DND-41 (cell line): ENCODE data around the gene SNX32.

ENCODE experiments used
- ATAC-seq: fragments of 200-7000 bp; cut with Tn5 transposase; 3 replicates; pipeline ENCODE4 v1.9.1; 2021; ENCODE audit warnings: low read depth; ENCODE audit not compliant: insufficient read depth
- DNase-seq: peaks from one replicate; pipeline ENCODE4 v3.0.0-alpha.2; 2020
- H2AFZ ChIP-seq: 2 replicates; pipeline ENCODE4 v1.6.0; 2012; ENCODE audit warnings: low read depth, low read length
- H3K27ac ChIP-seq: 2 replicates; pipeline ENCODE4 v1.5.1; 2012; ENCODE audit warnings: low read length, inconsistent platforms
- H3K27me3 ChIP-seq: fragments of 200-600 bp; sonication (generic); 2 replicates; pipeline ENCODE4 v1.6.0; 2012; ENCODE audit warnings: low read length, mild to moderate bottlenecking, inconsistent platforms; ENCODE audit not compliant: insufficient read depth, poor library complexity
- H3K36me3 ChIP-seq: 2 replicates; pipeline ENCODE4 v1.5.1; 2012; ENCODE audit warnings: low read length, inconsistent platforms; ENCODE audit not compliant: insufficient read depth
- H3K4me1 ChIP-seq: 2 replicates; pipeline ENCODE4 v1.5.1; 2012; ENCODE audit warnings: mild to moderate bottlenecking, low read length; ENCODE audit not compliant: insufficient read depth
- H3K4me2 ChIP-seq: 2 replicates; pipeline ENCODE4 v1.6.0; 2012; ENCODE audit warnings: mild to moderate bottlenecking, moderate library complexity, low read length, inconsistent platforms; ENCODE audit not compliant: insufficient read depth
- H3K4me3 ChIP-seq, 2 experiments: fragments of 200-600 bp in 1 of 2; shearing (Covaris generic) in 1 of 2; 2 replicates each; pipeline ENCODE4 v1.5.1; 2012 to 2016; ENCODE audit warnings: inconsistent platforms in 2 of 2, low read length in 2 of 2, mild to moderate bottlenecking in 2 of 2, low read depth in 1 of 2, moderate library complexity in 1 of 2
- H3K79me2 ChIP-seq: 2 replicates; pipeline ENCODE4 v1.6.0; 2012; ENCODE audit warnings: low read length, inconsistent platforms; ENCODE audit not compliant: insufficient read depth
- H3K9ac ChIP-seq: 2 replicates; pipeline ENCODE4 v1.6.0; 2012; ENCODE audit warnings: low read depth, mild to moderate bottlenecking, inconsistent platforms, low read length, moderate library complexity
- H3K9me3 ChIP-seq: 2 replicates; pipeline ENCODE4 v1.5.1; 2012; ENCODE audit warnings: low read length, moderate library complexity, mild to moderate bottlenecking, inconsistent platforms; ENCODE audit not compliant: insufficient read depth, severe bottlenecking
- H4K20me1 ChIP-seq: 2 replicates; pipeline ENCODE4 v1.6.0; 2012; ENCODE audit warnings: low read length; ENCODE audit not compliant: insufficient read depth
- CTCF ChIP-seq: IDR thresholded peaks from 2 replicates; pipeline ENCODE4 v1.5.1; 2012; ENCODE audit warnings: borderline replicate concordance, low read length, moderate library complexity, mild to moderate bottlenecking; ENCODE audit not compliant: poor library complexity, severe bottlenecking; ENCODE audit errors: extremely low read depth
- EZH2 ChIP-seq: IDR thresholded peaks from 3 replicates; pipeline ENCODE4 v1.6.1; 2012; ENCODE audit warnings: borderline replicate concordance, low read depth, mild to moderate bottlenecking, moderate library complexity, low read length, inconsistent platforms; ENCODE audit not compliant: severe bottlenecking

SNX32 gene

DNA sequence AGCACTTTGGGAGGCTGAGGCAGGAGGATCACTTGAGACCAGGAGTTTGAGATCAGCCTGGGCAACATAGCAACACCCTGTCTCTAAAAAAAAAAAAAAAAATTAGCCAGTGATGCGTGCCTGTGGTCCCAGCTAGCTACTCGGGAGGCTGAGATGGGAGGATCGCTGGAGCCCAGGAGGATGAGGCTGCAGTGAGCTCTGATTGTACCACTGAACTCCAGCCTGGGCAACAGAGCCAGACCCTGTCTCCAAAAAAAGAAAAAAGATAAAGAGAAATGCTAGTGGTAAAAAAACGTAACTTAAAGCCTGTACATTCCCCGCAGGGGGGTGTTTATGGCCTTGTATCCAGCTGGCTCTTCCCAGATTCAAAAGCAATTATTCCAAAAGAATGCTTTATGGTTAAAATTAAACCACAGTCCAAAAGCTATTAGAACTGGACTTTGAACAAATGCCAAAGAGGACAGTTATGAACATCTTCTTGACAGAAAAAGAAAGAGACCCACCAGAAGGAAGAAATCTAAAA is 16.4 kb upstream of the SNX32 start:
- Histone ChIP-seq H3K79me2 (peaks cover 10% of the 10 kb centered on the region; the same call in 1 of the 2 replicates), H3K4me2 (peak overlapping the region; percentile 75), H2AFZ (peak overlapping the region; percentile 95), H3K9ac (peak overlapping the region; percentile 79), H3K27ac (peak overlapping the region; percentile 68), H3K4me3 (peak overlapping the region; percentile 28 to 82), H4K20me1 (no peaks in the 10 kb centered on the region), H3K4me1 (peaks cover 19% of the 10 kb centered on the region), H3K27me3 (no peaks in the 10 kb centered on the region), H3K9me3 (no peaks in the 10 kb centered on the region), H3K36me3 (no peaks in the 10 kb centered on the region)
- DNase-seq: no peak
- ATAC-seq: no peak
- TF ChIP-seq EZH2: no peak
- TF ChIP-seq CTCF: no peak

- peaks cover 10% of the 10 kb centered on the region; the same call in 1 of the 2 replicates for H3K79me2 ChIP-seq
- no peaks in the 10 kb centered on the region for H4K20me1 ChIP-seq
- H3K36me3 ChIP-seq: no peaks in the 10 kb centered on the region
- peak overlapping the region; percentile 75 for H3K4me2 ChIP-seq
- ATAC-seq (peak; percentile 93), DNase-seq (peak; percentile 90)
- H3K4me3 ChIP-seq: peak overlapping the region; percentile 28 to 82
- peaks cover 19% of the 10 kb centered on the region for H3K4me1 ChIP-seq
- TF ChIP-seq EZH2: no peak
- TF ChIP-seq CTCF: peak; percentile 95
- H3K9ac ChIP-seq: peak overlapping the region; percentile 79
- H3K27ac ChIP-seq: peak overlapping the region; percentile 68
- H3K27me3 ChIP-seq: no peaks in the 10 kb centered on the region
- peak overlapping the region; percentile 95 for H2AFZ ChIP-seq
- no peaks in the 10 kb centered on the region for H3K9me3 ChIP-seq
Measured at GRCh38 chr11:65817835-65818680, 15.7 kb upstream of the SNX32 start.

DNA sequence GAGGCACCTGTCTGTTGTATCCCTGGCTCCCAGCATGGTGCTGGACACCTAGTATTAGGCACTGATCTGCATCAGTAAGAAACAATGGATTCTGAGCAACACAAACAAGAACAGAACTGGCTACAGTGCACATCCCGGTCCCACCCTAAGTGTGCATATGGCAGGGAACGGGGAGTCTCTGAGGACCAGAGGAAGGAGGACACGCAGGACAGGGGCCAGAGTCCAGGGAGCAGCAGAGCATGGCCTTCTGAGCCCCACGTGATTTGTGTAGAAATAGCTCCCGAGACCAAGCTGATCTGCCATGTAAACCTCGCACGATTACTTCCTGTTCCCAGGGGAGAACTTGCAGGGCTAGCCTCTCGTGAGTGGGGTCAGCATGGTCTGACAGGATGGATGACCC is 12.7 kb upstream of the SNX32 start:
- Histone ChIP-seq H3K27me3 (no peaks in the 10 kb centered on the region), H3K36me3 (no peaks in the 10 kb centered on the region), H2AFZ (no peak overlapping the region), H3K4me1 (peaks cover 19% of the 10 kb centered on the region), H4K20me1 (no peaks in the 10 kb centered on the region), H3K9me3 (no peaks in the 10 kb centered on the region), H3K4me3 (no peak overlapping the region), H3K9ac (no peak overlapping the region), H3K79me2 (peaks cover 10% of the 10 kb centered on the region; the same call in 1 of the 2 replicates), H3K4me2 (no peak overlapping the region), H3K27ac (no peak overlapping the region)
- TF ChIP-seq CTCF: no peak
- no peak for TF ChIP-seq EZH2
- DNase-seq (no peak), ATAC-seq (no peak)
